H1 (cell line): ENCODE data around the gene ACTR5. TPM values are rescaled to one million over a fixed set of nuclear protein-coding genes. Genes with fewer than 3 reads are reported as not detected.

Source experiments
- KDM1A ChIP-seq: fragments of 200-600, 300-600 bp; sonication (generic); IDR thresholded peaks from 2 replicates; pipeline ENCODE4 v1.7.1; 2016; ENCODE audit warnings: mild to moderate bottlenecking, low read length, borderline replicate concordance
- SIN3A ChIP-seq, 2 experiments: IDR thresholded peaks in 1 of 2; conservative IDR thresholded peaks in 1 of 2; 2 replicates each; pipeline ENCODE4 v1.6.1; 2011 to 2012; ENCODE audit warnings: low read length in 2 of 2, improper control_type of control experiment in 1 of 2, low read depth in 1 of 2, mild to moderate bottlenecking in 1 of 2
- ZNF274 ChIP-seq: IDR thresholded peaks from 2 replicates; pipeline ENCODE4 v1.7.0; 2012; ENCODE audit warnings: low read length, borderline replicate concordance; ENCODE audit errors: extremely low read depth
- polyA plus RNA-seq, 7 experiments: library from polyadenylated mRNA; depleted of rRNA in 3 of 7; stranded (reverse) in 5 of 7; unstranded in 2 of 7; fragments of >200 nt in 5 of 7; fragments of 200-250 nt in 2 of 7; gene quantifications; 1 replicate in 5 of 7; 2 replicates in 1 of 7; 4 replicates in 1 of 7; pipeline versions ENCODE4 v1.2.1 to v1.2.3, GENCODE V29; 2011 to 2013; ENCODE audit warnings: missing spikeins in 2 of 7, mixed read lengths in 2 of 7
- total RNA-seq: library from RNA; stranded (reverse); fragmentation: NEBNext Ultra II Directional; extraction: Animal tissue kit (Norgen Biotek cat#: 25700); gene quantifications from 2 replicates; pipeline ENCODE4 v1.2.1, GENCODE V29; 2021

ACTR5 gene
- total and polyA plus RNA-seq, 2 of the 8 experiments (the other 6 are each of a cell fraction or from before 2014, with no cell fraction given), result 10.4 to 14.4 TPM

DNA sequence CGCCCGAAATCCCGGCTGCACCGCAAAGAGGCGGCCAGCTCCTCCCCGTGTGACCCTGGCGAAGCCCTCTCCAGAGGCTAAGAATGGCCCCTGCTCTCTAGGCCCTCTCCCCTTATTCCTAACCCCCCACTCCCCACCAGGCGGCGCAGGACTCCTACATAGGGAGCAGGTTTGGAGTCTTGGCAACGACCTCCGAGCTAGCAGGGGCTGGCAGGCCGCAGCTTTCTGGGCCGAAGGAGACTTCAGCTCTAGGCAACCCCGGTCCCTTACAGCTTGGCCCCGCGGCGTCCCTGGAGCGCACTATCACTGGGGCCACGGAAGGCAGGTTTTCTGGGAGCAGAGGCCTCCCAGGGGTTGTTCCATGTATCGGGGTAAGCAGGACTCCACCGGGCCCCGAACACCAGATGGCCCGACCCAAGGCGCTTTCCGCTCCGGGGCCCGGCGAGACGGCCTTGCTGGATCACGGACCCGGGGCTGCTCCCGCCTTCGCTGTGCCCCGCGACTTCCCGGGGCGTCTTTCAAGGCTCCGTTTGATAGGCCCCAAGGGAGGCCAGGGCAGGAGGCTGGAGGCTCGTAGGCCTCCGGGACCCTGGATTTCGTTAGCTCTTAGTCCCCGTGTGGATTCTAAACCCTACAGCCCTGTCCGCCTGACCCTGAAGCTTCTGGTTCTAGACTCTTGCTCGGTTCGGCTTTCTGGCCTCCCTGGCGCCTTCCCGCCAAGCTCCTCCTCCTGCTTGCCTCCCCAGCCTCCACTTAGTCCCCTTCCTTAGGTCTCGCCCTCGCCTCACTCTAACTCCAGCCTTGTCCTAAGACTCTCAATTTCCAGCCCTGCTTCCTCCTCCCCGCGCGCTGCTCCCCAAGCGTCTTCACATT is 22.1 kb upstream of the ACTR5 start (continued):
- TF ChIP-seq ZNF274 (no peak), KDM1A (no peak), SIN3A (conservative IDR thresholded peaks at IDR 0.05 in 1 of 2, IDR thresholded peaks at IDR 0.05 in 1 of 2; ENCODE audit: low read depth in 1 of 2, low read length in 2 of 2) (no peak)
